Right lobe of liver (tissue), 4 donors: ENCODE data around the gene PTPRT.

Experiments used
- CTCF ChIP-seq, 4 donors: fragments of 200-600 bp in 3 of 4; fragments of 450-650 bp in 1 of 4; IDR thresholded peaks; one replicate each; pipeline versions ENCODE4 v1.5.1 to v1.8.0; 2016 to 2022; ENCODE audit warnings: antibody characterized with exemption in 4 of 4, mild to moderate bottlenecking in 2 of 4
- POLR2A ChIP-seq: fragments of 450-650 bp; IDR thresholded peaks from one replicate; pipeline ENCODE4 v1.6.1; 2017; ENCODE audit warnings: antibody characterized with exemption, mild to moderate bottlenecking
- donor health status: DM: no; HTN: no; CAD: no.
- donor health status: DM: no; HTN: no; CAD: no.
- donor health status: DM: no; HTN: yes; CAD: no.

GRCh38 chr20:42864116-42864515 is 325.6 kb downstream of the PTPRT start:
- no peak for TF ChIP-seq CTCF (IDR thresholded peaks at IDR 0.05)
- TF ChIP-seq POLR2A: no peak
